ENCODE results near the gene ENTPD8.

- TF ChIP-seq ZFP3 (CRISPR knock-in tag; IDR thresholded peaks at IDR 0.05) (no peak), CREB5 (CRISPR knock-in tag; IDR thresholded peaks at IDR 0.05; ENCODE audit: low read depth) (no peak), CSRNP3 (CRISPR knock-in tag; IDR thresholded peaks at IDR 0.05) (no peak), CSDC2 (CRISPR knock-in tag; IDR thresholded peaks at IDR 0.05) (no peak), PATZ1 (CRISPR knock-in tag; IDR thresholded peaks at IDR 0.05; ENCODE audit: borderline replicate concordance) (no peak), GLIS3 (CRISPR knock-in tag; IDR thresholded peaks at IDR 0.05) (no peak), ARNTL (CRISPR knock-in tag; IDR thresholded peaks at IDR 0.05; ENCODE audit: borderline replicate concordance, low read depth) (no peak), ZC3H10 (CRISPR knock-in tag; IDR thresholded peaks at IDR 0.05) (no peak), RARB (CRISPR knock-in tag; IDR thresholded peaks at IDR 0.05) (no peak), POU6F1 (CRISPR knock-in tag; IDR thresholded peaks at IDR 0.05; ENCODE audit: borderline replicate concordance, low read depth) (no peak), PPARA (CRISPR knock-in tag; IDR thresholded peaks at IDR 0.05; ENCODE audit: borderline replicate concordance) (no peak)
Measured at GRCh38 chr9:137438591-137439157, 2.5 kb downstream of the ENTPD8 start.

All from SK-N-SH treated with all-trans-retinoic acid at 6 μM for 48 hours (cell line).